Neural progenitor cell (in vitro differentiated cells): Measurements from ENCODE around the gene ZNF107.

Source experiments
- CTCF ChIP-seq: fragments of 200-600 bp; sonication (generic); IDR thresholded peaks from 2 replicates; pipeline ENCODE4 v1.5.1; 2017; ENCODE audit warnings: antibody characterized with exemption, mild to moderate bottlenecking
- EZH2 ChIP-seq: fragments of 200-600 bp; sonication (generic); IDR thresholded peaks from 2 replicates; pipeline ENCODE4 v1.6.1; 2017; ENCODE audit warnings: antibody characterized with exemption, mild to moderate bottlenecking, moderate library complexity
- EZH2phosphoT487 ChIP-seq: fragments of 200-600 bp; sonication (generic); IDR thresholded peaks from 2 replicates; pipeline ENCODE4 v1.6.1; 2017; ENCODE audit warnings: antibody characterized with exemption

GRCh38 chr7:64633401-64633800, 32.5 kb upstream of the ZNF107 start:
- TF ChIP-seq EZH2, result no peak
- no peak for TF ChIP-seq CTCF
- TF ChIP-seq EZH2phosphoT487, result no peak
